Activated CD4-positive, alpha-beta T cell treated with anti-CD3 and anti-CD28 coated beads, Interleukin-2, amount 50 U/mL, for 16 hours (primary cell): ENCODE measurements around the gene ATF6.
"Not testable (repeated sequence)": the region's sequence is repeated elsewhere in the genome, so short reads cannot be mapped to it uniquely, and the experiment has no call there.

Experiments used
- DNase-seq: peaks from one replicate; pipeline ENCODE4 v3.0.0-alpha.2; 2020

Gene ATF6

DNA sequence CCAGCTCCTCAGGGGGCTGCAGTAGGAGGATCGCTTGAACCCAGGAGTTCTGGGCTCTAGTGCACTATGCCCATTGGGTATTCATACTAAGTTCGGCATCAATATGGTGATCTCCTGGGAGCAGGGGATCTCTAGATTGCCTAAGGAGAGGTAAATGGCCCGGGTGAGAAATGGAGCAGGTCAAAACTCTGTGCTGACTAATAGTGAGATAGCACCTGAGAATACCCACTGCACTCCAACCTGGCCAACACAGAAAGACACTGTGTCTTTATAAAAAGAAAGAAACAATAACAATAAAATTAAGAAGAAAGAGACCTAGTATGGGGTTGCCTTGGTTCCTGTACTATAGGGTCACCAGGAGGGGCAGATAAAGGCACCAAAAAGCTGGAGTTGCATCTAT lies 30.3 kb upstream of the ATF6 start:
- no peak for DNase-seq

DNA sequence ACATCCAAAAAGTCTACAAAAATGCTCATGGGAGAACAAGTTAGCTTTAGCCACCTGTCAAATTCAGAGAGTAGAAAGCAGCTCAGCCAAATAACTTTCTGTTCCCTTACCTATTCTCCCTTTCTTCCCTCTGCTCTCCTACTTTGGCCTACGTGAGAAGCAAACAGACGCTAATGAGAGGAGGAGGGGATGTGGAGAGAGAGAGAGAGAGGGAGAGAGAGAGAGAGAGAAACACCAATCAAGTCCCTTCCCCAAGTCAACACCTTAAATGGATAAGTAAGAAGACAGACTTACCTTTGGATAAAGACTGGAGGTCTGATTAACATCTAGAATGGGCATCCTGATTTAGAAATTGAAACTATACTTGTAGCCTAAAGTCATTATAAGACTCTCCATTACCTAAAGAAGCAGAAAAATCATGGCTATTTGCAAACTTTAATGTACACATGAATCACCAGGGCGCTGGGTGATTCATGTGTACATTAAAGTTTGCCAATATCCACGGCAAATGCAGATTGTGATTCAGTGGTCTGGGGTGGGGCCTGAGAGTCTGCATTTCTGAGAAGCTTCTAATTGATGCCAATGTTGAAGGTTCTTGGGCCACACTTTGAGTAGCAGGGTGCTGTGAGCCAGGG lies 29.7 kb upstream of the ATF6 start:
- DNase-seq, result peak; percentile 37

GRCh38 chr1:161737625-161738024 lies 28.5 kb upstream of the ATF6 start:
- no peak for DNase-seq

- peak; percentile 69 for DNase-seq
Observed at GRCh38 chr1:161738627-161739287, 27.4 kb upstream of the ATF6 start.

GRCh38 chr1:161739865-161740566 lies 26.1 kb upstream of the ATF6 start:
- DNase-seq, result no peak

- DNase-seq, result no peak
Observed at GRCh38 chr1:161740921-161741320, 25.2 kb upstream of the ATF6 start.

DNA sequence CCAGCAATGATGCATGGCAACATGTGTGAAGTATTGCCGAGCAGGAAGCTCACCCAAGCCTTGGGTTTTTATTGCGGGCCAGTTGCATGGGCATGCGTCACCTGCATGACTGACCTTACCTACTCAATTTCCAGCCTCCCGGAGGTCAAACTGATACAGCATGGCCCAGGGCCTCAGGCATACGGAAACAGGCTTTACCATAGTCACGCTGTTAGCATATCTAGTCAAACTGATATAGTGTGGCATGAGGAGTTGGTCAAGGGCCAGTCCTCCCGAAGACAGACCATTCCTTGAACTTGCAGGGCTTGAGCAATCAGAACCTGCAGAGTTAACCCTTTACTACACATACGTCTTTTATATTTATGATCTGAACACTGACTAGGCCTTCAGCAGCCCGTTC lies 22.9 kb upstream of the ATF6 start:
- no peak for DNase-seq

DNA sequence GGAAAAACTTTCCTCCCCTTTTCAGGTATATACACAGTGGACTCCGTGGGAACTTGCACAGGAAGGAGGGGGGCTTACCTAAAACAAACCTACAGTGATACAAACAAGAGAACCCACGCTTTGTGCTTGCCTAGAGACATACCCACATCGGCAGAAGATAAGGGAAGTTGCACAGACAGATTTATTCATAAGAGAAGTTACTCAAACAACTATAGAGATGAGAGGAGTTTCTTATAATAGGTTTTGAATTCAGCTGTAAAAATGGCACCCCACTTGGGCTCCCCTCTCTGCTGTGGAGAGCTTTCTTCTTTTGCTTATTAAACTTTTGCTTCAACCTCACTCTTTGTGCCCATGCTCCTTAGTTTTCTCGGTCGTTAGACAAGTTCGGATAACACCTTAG lies 18.3 kb upstream of the ATF6 start:
- no peak for DNase-seq

DNA sequence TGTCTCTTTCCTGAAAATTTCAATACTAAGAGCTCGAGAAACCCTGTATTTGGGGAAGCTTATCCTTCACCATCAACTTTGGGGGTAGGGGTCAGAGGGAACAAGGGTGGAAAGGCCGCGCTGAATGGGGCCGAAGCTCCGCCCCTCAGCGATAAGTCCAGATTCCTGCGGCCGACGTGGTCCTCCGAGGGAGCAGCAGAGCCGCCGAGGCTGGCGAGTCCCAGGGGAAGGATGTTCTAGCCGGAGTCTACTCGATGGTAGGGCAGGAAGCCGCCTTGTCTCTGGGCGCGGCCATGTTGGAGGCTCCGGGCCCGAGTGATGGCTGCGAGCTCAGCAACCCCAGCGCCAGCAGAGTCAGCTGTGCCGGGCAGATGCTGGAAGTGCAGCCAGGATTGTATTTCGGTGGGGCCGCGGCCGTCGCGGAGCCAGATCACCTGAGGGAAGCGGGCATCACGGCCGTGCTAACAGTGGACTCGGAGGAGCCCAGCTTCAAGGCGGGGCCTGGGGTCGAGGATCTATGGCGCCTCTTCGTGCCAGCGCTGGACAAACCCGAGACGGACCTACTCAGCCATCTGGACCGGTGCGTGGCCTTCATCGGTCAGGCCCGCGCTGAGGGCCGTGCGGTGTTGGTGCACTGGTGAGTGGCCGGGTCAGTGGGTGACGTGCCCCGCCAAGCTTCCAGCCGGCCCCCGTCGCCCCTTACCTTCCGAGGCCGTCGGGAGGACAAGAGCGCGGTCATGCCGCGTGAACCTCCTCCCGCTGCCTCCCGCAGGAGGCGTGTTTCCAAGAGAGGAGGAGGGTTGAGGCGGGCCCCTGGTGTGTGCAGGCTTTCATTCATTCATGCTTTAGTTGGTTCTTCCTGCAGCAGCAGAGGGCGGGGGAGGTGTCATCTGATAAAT lies 16.4 kb upstream of the ATF6 start, which contains the start of gene DUSP12:
TSS of gene DUSP12 (plus strand) at position 278 of the 899 bp plus-strand sequence. CDS start at position 294, 16 bp downstream.
- DNase-seq, result peak; percentile 96

GRCh38 chr1:161763522-161764098 lies 2.5 kb upstream of the ATF6 start:
- peak; percentile 63 for DNase-seq

- DNase-seq, result no peak
Observed at GRCh38 chr1:161768461-161768860, 2.3 kb downstream of the ATF6 start.

- no peak for DNase-seq
Observed at GRCh38 chr1:161768986-161769672, 3.0 kb downstream of the ATF6 start.

- not testable (repeated sequence) for DNase-seq
Observed at GRCh38 chr1:161769673-161770045, 3.5 kb downstream of the ATF6 start.

GRCh38 chr1:161770250-161770649 lies 4.1 kb downstream of the ATF6 start:
- DNase-seq, result no peak

DNA sequence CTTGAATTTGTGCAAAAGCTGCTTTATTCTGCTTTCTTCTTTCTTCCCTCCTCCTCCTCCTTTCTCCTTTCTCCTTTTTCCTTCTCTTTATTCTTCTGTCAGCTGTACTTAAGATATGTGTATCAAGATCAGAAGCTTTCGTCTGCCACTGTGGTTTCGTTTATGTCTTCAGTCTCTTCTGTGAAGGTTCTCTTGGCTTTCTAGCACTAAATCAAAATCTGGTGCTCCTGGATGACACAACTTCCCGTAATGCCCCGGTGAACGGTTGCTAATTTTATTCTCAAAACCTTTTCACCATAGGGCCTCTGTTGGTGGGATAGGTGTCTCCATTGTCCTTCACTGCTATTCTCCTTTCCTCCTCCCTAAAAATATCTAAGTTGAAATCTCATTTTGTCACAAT lies 5.0 kb downstream of the ATF6 start:
- peak; percentile 35 for DNase-seq

- DNase-seq, result no peak
Observed at GRCh38 chr1:161771973-161772372, 5.9 kb downstream of the ATF6 start.

DNA sequence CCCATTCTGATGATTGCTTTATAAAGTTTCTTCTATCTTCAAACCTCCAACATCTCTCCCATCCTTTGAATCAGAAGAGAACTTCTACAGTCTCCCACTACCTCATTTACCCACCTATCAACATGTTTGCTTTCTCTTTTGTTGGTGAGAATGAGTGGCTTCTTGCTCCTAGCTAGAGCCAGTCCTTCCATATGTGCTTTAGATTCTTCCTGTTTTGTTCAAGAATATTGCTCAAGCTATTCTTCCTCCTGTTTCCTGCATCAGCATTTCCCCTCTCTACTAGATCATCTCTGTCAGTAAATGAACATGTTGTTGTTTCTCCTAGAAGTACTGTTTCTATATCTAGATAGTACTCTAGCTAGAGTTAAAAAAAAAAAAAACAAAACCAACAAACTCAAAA lies 6.3 kb downstream of the ATF6 start:
- no peak for DNase-seq

GRCh38 chr1:161773791-161774190 lies 7.7 kb downstream of the ATF6 start:
- no peak for DNase-seq

GRCh38 chr1:161777261-161777660 lies 11.1 kb downstream of the ATF6 start:
- DNase-seq, result no peak

DNA sequence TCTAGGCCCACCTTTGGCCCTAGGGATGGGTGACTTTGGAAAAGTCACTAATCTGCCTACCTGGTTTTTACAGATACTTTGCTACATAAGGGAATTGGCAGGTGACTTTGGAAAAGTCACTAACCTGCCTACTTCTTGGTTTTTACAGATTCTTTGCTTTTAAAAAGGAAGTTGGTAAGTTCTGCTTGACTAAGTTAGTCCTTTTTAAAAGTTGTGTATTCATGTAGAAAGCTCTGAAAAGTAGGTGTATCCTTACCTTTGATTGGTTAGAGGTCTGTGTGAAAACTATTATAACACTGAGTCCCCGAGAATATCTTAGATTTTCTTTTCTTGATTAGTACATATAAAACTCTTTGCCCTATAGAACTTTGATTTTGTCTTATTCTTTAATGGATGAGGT lies 12.4 kb downstream of the ATF6 start:
- no peak for DNase-seq

DNA sequence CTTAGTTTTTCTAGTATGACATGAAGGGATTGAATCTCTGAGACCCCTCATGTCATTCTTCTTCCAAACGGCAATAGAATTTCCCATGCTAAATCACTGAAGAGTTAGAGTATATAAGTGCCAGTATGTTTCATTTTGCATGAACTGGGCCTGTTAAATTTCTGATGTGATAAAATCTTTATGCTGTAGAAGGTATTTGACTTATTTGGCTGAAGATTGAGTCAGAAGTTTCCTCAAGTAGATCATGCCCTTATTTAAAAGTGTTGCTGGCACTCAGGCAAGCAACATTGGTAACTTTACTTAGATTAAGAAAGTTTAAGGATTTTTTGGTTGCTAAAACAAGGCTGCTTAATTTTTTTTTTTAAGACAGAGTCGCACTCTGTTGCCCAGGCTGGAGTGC lies 13.3 kb downstream of the ATF6 start:
- no peak for DNase-seq

GRCh38 chr1:161781995-161782394 lies 15.9 kb downstream of the ATF6 start:
- DNase-seq, result no peak
